GM18498 (cell line): ENCODE results near the gene ACSBG1.
"Not testable (repeated sequence)": the region's sequence is repeated elsewhere in the genome, so short reads cannot be mapped to it uniquely, and the experiment has no call there.

Experiments used
- ATAC-seq: cut with Tn5 transposase; IDR thresholded peaks from one replicate; pipeline ENCODE4 v1.9.1; 2021; ENCODE audit warnings: mild to moderate bottlenecking, moderate library complexity; ENCODE audit not compliant: unreplicated experiment

Gene ACSBG1

GRCh38 chr15:78170848-78171773, 63.3 kb downstream of the ACSBG1 start:
- peak; percentile 65 for ATAC-seq

DNA sequence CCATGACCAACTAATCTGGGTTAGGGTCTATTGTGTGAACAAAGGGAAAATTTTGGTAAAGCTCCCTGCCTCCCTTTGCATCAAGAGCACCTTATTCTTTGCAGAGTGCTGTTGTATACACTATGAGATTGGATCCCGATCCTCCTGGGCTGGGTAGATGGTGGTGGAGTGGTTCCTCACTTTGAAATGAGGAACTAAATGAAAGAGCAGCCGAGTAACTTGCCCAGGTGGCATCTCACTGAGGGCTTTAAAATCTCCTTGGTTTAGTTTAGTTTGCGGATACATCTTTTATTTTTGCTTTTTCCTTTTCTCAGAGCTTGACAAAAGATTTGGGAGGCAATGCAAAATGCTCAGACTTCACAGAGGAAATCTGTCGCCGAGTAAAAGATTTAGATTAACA, 65.8 kb downstream of the ACSBG1 start:
- ATAC-seq, result no peak

GRCh38 chr15:78167227-78167888, 67.0 kb downstream of the ACSBG1 start:
- peak; percentile 78 for ATAC-seq

DNA sequence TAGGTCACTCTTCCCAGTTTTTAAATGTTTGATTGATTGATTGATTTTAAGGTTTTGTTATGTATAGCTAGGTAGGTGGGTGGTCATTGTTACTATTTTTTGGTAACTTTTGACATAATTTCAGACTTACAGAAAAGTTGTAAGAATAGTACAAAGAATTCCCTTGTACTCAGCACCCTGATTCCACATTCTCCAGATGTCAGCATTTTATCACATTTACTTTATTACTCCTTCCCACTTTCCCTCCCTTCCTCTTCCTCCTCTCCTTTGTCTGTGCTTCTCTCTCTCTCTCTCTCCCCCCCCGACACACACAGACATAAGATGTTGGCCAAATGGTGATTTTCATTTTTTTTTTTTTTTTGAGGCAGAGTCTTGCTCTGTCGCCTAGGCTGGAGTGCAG, 70.4 kb downstream of the ACSBG1 start:
- no peak for ATAC-seq

DNA sequence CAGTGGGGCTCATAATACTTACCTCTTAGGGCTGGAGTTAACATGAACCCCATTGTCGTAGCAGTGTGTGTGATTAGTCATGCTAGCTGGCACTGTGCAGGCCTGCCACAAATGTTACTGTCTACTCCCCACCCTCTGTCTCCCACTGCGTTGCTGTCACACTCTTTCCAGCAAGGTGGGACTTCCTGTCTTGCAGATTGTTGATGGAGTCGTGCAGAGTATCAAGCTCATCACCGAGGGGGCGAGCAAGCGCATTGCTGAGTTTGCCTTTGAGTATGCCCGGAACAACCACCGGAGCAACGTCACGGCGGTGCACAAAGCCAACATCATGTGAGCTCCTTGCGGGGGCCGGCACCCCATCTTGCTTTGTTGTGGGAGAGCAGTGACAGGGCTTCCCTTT, 72.3 kb downstream of the ACSBG1 start:
- no peak for ATAC-seq

- no peak for ATAC-seq
Measured at GRCh38 chr15:78159395-78159794, 75.0 kb downstream of the ACSBG1 start.

DNA sequence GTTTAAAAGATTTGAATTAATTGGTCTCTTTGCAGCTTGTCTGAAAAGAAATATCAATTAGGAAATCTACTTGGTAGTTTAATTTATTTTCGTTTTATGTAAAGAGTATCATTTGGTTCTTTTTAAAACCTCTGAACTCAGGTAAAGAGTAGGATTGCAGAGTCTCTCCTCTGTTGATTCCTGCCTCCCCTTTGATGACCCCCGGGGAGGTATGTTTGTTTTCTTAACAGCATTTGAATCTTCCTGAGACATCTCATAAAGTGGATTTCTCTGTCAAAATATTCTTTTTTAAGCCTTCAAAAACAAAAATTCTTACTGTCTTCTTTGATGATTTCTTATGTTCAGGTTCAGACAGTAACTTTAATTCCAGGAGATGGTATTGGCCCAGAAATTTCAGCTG, 77.2 kb downstream of the ACSBG1 start:
- ATAC-seq, result no peak

DNA sequence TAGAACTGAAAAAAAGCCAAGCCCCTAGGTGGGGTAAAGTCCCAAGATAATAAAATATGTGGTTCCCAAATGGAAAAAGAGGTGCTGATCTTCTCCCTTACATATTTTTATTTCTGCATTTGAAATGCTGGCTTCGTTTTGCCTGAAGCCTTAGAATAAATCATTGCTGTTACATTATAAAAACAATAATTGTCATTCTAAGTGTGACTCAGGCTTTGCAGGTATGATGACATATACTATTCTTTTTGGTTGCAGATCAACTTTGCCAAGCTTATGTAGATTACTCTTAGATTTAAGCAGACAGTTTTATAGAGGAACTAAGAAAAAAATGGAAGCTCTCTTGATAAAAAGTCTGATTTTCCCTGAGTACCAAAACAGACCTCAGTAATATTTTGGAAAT, 77.7 kb downstream of the ACSBG1 start:
- ATAC-seq, result no peak

DNA sequence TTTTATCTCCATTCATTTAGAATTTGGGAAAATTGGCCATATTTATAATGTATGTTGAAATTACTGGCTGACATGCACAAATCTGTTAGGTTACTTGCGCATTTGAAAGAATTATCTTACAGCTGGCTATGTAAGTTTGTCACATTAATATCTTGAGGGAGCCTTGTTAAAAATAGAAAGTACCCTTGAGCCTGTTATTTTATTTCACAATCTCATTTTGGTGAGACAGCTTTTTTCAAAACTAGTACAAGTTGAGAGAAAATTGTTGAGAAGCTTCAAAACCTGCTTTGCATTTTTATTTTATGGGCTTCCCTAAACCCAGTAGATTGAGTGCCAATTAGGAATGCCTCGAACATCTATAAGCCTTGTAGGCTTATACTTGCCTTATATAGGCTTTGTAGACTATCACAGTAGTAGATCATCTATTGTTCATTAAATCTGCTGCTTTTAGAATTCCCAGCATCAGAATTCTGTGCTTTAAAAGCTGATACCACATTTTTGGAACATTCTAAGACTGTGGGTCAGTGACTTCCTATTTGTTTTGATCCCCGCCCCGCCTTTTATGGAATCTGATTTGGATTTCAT, 78.9 kb downstream of the ACSBG1 start:
- no peak for ATAC-seq

DNA sequence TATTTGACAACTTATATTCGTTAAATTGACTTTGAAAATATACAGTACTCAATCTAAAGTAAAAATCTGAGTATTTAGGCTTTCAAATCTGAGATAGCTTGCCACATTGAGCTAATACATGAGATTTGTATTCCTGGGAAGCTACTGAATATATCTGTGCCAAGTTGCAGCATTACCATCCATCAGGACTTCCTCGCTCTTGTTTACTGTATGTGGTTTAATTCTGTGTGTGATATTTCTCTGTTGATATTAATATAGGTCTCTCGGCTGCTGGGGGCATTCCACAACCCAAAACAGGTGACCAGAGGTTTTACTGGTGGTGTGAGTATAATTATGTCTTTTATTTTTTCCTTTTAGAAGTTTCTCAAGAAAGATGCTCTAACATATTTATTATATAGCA, 79.4 kb downstream of the ACSBG1 start:
- ATAC-seq, result no peak

DNA sequence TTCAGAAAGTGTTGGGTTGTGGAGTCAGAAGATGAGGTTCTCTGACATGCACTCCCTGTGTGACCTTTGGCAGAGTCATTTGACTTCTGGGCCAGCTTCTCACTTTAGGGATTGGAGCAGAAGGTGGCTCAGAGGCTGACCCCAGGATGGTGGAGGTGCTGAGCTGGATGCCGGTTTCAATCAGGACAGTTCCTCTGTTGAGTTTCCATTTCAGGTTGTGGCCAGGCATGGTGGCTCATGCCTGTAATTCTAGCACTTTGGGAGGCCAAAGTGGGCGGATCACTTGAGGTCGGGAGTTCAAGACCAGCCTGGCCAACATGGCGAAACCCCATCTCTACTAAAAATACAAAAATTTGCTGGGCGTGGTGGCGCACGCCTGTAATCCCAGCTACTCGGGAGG, 83.3 kb downstream of the ACSBG1 start:
- not testable (repeated sequence) for ATAC-seq

DNA sequence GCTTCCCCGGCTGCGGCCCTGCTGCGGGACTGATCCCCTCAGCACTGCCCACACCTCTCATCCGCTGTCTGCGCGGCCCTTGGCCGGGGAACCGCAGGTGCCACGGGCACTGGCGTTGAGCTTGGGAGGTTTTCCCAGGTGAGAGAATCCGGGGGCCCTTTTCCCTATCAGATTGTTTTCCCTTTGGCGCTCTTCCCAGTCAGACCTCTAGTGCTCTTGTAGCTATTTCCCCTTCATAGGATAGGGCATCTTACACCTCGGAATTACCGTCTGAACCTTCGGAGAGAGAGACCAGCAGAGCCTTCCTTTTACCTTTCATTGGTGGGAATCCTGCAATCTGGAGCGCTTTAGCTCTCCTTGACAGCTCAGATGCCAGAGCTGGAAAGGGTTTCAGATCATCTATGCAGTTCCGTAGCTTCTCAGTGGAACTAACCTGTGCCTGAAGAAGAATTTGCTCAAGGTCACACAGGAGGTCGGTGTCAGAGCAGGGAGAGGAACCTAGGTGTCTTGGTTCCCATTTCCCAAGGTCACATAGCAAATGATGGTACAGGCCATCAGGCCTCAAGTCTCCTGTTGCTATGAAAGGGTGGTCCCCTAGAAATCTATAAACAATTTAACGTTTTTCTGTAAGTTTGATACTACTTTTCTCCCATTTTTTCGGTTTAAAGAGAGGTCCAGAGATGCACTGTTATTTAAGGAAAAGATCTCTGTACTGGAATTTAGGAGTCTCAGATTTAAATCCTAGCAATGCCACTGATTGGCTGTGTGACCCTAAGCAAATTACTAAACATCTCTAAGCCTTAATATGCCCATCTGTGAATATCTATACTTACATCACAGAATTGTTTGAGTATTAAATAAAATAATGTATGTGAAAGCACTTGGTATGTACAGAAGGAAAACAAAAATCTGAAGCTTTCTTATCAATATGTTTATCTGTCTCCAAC, 84.3 kb downstream of the ACSBG1 start:
- no peak for ATAC-seq

DNA sequence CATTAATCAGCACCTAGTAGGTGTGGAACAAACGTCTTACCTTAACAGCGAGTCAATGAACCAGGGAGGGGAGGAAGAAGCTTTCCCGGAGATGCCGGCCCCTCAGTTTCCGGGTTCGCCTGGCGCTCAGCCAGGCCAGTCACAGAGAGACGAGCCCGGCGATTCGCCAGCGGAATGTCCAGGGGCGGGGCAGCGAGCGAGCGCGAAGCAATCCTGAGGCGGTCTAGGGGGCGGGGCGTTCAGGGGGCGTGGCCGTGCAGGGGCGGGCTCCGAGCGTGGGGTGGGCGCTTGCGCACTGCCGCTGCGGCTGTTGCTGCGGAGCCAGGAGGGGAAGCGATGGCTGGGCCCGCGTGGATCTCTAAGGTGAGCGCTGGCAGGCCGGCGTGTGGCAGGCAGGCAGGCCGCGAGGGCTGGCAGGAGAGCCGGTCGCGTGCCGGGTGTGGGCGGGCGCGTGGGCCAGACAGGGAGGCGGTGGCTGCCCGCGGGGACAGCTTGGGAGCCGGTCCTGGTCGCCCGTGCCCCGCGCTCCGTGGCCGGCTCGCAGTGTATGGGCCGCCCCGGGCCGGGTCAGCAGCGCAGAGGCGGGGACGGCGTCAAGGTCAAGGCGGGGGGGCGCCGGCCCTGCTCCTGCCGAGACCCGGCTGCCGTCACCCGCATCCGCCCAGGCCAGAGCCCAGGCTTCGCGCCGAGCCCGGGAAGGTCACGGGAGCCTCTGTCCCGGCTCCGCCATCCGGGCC, 85.1 kb downstream of the ACSBG1 start, which contains the start of gene IDH3A:
IDH3A (plus strand) TSS at position 295 of the 737 bp plus-strand sequence; CDS start at position 337, 42 bp downstream.
- ATAC-seq, result peak; percentile 81

GRCh38 chr15:78148392-78149067, 85.8 kb downstream of the ACSBG1 start:
- ATAC-seq, result no peak

GRCh38 chr15:78147566-78147965, 86.8 kb downstream of the ACSBG1 start:
- no peak for ATAC-seq

DNA sequence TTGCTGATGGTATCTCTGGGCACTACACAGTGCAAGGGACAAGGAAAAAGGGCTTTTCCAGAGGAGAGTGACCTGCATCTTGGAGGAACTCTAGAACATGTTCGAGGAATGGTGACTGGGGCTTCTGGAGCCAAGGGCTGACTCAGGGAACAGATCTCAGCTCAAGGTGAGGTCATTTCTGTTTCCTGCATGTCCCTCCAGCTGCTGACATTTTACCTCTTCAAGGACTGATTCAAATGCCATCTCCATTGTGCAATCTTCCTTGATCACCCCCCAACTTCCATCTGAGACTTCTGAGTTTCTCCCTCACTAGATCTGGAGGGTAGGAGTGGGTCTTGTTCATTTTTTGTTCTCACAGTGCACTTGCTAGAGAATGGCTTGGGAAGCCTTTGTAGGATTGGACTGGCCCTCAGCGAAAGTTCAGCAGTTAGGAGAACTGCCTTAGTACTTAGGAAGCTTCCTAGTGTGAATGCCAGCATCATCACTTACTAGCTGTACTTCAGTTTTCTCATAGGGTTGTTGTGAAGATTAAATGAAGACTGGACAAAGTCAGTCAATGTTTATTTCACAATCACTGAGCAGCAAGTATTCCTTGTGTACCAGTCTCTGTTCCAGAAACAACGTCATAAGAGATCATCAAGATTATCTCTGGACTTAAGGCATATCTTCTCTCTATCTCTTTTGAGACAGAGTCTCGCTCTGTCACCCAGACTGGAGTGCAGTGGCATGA, 87.8 kb downstream of the ACSBG1 start:
- no peak for ATAC-seq

DNA sequence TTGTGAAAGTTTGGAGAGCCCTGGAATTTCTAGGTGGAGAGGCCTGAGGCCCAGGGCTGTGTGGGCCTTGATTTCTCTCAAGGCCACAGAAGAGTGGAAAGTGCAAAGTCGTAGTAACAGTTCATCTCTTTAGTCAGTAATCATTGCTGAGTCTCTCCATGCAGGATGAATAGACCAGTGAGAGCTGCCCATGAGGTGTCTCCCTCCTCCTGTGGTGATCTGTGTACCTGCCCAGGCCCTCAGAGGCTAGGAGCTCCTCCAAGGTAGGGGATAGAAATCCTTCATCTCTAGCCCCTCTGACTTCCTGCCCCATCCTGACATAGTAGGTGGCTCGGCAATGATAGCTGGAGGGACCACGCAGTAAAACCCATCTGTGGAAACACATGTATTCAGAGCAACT, 92.0 kb downstream of the ACSBG1 start:
- no peak for ATAC-seq

GRCh38 chr15:78140292-78140691, 94.1 kb downstream of the ACSBG1 start:
- no peak for ATAC-seq

DNA sequence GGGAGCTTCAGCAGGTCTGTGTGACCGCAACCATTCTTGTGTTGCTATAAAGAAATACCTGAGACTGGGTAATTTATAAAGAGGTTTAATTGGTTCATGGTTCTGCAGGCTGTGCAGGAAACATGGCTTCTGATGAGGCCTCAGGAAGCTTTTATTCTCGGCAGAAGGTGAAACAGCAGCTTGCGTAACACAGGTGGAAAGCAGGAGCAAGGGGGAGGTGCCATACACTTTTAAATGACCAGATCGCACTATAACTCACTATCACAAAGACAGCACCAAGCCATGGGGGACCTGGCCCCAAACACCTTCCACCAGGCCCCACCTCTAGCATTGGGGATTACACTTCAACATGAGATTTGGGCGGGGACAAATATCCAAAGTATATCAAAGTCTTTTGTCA, 94.8 kb downstream of the ACSBG1 start:
- no peak for ATAC-seq
